MM.1S (cell line): ENCODE results near the gene MRPS27.

ENCODE experiments used
- EZH2phosphoT487 ChIP-seq: fragments of 300-600 bp; sonication (generic); IDR thresholded peaks from 2 replicates; pipeline ENCODE4 v1.6.1; 2018; ENCODE audit warnings: antibody characterized with exemption, low read length
- TF ChIP-seq, protein P1 (sequence below): fragments of 300-600 bp; sonication (generic); IDR thresholded peaks from 2 replicates; pipeline ENCODE4 v1.5.1; 2016; ENCODE audit warnings: antibody characterized with exemption, low read length, mixed read lengths

GRCh38 chr5:72298711-72299110, 21.3 kb downstream of the MRPS27 start:
- TF ChIP-seq, protein P1, sequence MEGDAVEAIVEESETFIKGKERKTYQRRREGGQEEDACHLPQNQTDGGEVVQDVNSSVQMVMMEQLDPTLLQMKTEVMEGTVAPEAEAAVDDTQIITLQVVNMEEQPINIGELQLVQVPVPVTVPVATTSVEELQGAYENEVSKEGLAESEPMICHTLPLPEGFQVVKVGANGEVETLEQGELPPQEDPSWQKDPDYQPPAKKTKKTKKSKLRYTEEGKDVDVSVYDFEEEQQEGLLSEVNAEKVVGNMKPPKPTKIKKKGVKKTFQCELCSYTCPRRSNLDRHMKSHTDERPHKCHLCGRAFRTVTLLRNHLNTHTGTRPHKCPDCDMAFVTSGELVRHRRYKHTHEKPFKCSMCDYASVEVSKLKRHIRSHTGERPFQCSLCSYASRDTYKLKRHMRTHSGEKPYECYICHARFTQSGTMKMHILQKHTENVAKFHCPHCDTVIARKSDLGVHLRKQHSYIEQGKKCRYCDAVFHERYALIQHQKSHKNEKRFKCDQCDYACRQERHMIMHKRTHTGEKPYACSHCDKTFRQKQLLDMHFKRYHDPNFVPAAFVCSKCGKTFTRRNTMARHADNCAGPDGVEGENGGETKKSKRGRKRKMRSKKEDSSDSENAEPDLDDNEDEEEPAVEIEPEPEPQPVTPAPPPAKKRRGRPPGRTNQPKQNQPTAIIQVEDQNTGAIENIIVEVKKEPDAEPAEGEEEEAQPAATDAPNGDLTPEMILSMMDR, result no peak
- TF ChIP-seq EZH2phosphoT487, result no peak
